Activated CD8-positive, alpha-beta T cell treated with anti-CD3 and anti-CD28 coated beads, Interleukin-2, amount 10 ng/mL, durations not matched to agents 7 days and 5 days (primary cell): Measurements from ENCODE around the gene GUCY2D. TPM values are rescaled to one million over a fixed set of nuclear protein-coding genes. Genes with fewer than 3 reads are reported as not detected.

Experiments
- ATAC-seq: fragments of 150-1000 bp; cut with Tn5 transposase; one replicate; pipeline ENCODE4 v1.10.0; 2021; ENCODE audit warnings: moderate library complexity
- CTCF ChIA-PET: fragments of 350-600 bp; sonication (Branson Sonifier 250); formaldehyde crosslinking; loops from one replicate; lab custom pipeline; 2021; ENCODE audit warnings: antibody characterized with exemption; lab: Charles Lee
- POLR2A ChIA-PET: fragments of 350-600 bp; sonication (Branson Sonifier 250); formaldehyde crosslinking; loops from one replicate; lab custom pipeline; 2021; ENCODE audit warnings: antibody characterized with exemption; lab: Charles Lee
- DNase-seq: peaks from one replicate; pipeline ENCODE4 v3.0.0-alpha.2; 2020
- H3K27ac Mint-ChIP-seq: one replicate; pipeline ENCODE4 v1.8.0; 2021; ENCODE audit warnings: mild to moderate bottlenecking, mixed read lengths
- H3K27me3 Mint-ChIP-seq: one replicate; pipeline ENCODE4 v1.8.0; 2021; ENCODE audit warnings: low read depth, mixed read lengths
- H3K36me3 Mint-ChIP-seq: one replicate; pipeline ENCODE4 v1.8.0; 2021; ENCODE audit warnings: low read depth, mixed read lengths
- H3K4me1 Mint-ChIP-seq: one replicate; pipeline ENCODE4 v1.8.0; 2021; ENCODE audit warnings: low read depth, mixed read lengths
- H3K4me3 Mint-ChIP-seq: one replicate; pipeline ENCODE4 v1.8.0; 2021; ENCODE audit warnings: mild to moderate bottlenecking, mixed read lengths
- H3K9me3 Mint-ChIP-seq: one replicate; pipeline ENCODE4 v1.8.0; 2022; ENCODE audit warnings: mixed read lengths; ENCODE audit not compliant: insufficient read depth
- total RNA-seq, 2 experiments: library from RNA; stranded (reverse); gene quantifications; one replicate each; pipeline ENCODE4 v1.2.3, GENCODE V29; 2021

GUCY2D gene
- total RNA-seq, 2 experiments from 2014 or later, result not detected

GRCh38 chr17:8038954-8039610, 36.7 kb downstream of the GUCY2D start, which contains the start of gene ALOX15B:
TSS of gene ALOX15B (plus strand) at chr17:8039059. CDS start at chr17:8039156, 97 bp downstream.
- Mint-ChIP-seq H3K27me3 (peaks cover 34% of the 10 kb centered on the region), H3K4me3 (no peak within 1 kb of the TSS), H3K4me1 (peaks cover 3% of the 10 kb centered on the region), H3K36me3 (no peaks in the 10 kb centered on the region), H3K27ac (no peak within 1 kb of the TSS), H3K9me3 (no peaks in the 10 kb centered on the region)
- ChIA-PET CTCF (interaction anchor here (3.3 to 6.5 kb wide), 3 partner anchors 13 to 22 kb away, joined by 18 to 86 read pairs (median 57); no protein-coding TSS in a partner anchor), POLR2A (no interaction called here)
- DNase-seq (no peak), ATAC-seq (peak; percentile 56)

DNA sequence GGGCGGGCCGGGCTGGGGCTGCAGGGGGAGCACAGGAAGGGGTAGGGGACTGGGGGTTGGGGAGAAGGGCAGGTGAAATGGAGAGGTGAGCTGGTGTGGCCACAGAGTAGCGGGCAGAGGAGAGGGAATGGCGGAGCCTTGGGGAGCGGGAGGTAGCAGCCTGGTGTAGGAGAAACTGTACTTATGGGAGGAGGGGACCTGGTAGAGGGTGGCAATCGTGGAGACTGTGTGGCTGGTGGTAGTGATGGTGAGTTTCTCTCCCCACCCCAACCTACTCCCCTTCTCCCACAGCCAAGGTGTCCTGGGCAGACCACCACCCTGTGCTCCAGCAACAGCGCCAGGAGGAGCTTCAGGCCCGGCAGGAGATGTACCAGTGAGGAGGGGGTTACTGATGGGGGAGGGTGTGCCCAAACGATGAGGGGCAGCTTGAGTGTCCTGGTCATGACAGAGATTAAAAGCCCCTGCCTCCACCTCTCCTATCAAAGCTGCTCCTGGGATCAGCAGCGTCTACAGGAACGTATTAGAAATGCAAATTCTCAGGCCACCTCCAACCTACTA, 37.3 kb downstream of the GUCY2D start:
- Mint-ChIP-seq H3K4me3 (no peak overlapping the region), H3K4me1 (peaks cover 3% of the 10 kb centered on the region), H3K36me3 (no peaks in the 10 kb centered on the region), H3K9me3 (no peaks in the 10 kb centered on the region), H3K27ac (no peak overlapping the region), H3K27me3 (peaks cover 36% of the 10 kb centered on the region)
- DNase-seq (no peak), ATAC-seq (no peak)
- ChIA-PET POLR2A (interaction anchor here (0.5 kb wide), 1 partner anchor 428 kb away, joined by 4 read pairs; no protein-coding TSS in a partner anchor), CTCF (interaction anchor here (3.0 to 6.5 kb wide), 4 partner anchors 14 to 38 kb away, joined by 18 to 86 read pairs (median 40); partner anchors contain the start of gene GUCY2D)

- POLR2A ChIA-PET, result interaction anchor here (1.2 kb wide), 1 partner anchor 15 kb away, joined by 3 read pairs; no protein-coding TSS in a partner anchor
- no peaks in the 10 kb centered on the region for H3K9me3 Mint-ChIP-seq
- H3K36me3 Mint-ChIP-seq, result no peaks in the 10 kb centered on the region
- peak; percentile 69 for DNase-seq
- H3K27ac Mint-ChIP-seq, result no peak overlapping the region
- H3K4me1 Mint-ChIP-seq, result peaks cover 3% of the 10 kb centered on the region
- peaks cover 35% of the 10 kb centered on the region for H3K27me3 Mint-ChIP-seq
- no peak overlapping the region for H3K4me3 Mint-ChIP-seq
- no peak for ATAC-seq
- CTCF ChIA-PET, result interaction anchor here (0.6 to 6.5 kb wide), 51 partner anchors 10 to 298 kb away, joined by 3 to 86 read pairs (median 6); partner anchors contain the start of genes CNTROB, CYB5D1, GUCY2D and KDM6B
Measured at GRCh38 chr17:8041249-8041928, 39.0 kb downstream of the GUCY2D start.

DNA sequence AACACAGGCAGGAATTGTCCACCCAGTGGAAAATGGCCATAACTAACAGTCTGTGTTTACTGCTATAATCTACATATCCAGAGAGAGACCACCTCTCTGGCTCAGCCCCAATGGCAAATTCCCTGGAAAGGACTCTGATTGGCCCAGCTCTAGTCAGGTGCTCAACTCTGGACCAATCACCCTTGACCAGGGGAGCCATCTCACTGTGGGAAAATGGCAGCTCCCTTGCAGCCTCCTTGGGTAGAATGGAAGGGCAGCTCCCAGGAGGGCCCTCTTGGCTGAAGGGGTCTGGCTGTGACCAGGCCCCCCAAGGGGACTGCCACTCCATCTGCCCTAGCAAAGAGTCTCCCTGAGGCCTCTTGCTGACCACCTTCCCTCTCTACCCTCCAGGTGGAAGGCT, 39.6 kb downstream of the GUCY2D start:
- Mint-ChIP-seq H3K9me3 (no peaks in the 10 kb centered on the region), H3K36me3 (no peaks in the 10 kb centered on the region), H3K27me3 (peaks cover 35% of the 10 kb centered on the region), H3K4me3 (no peak overlapping the region), H3K27ac (no peak overlapping the region), H3K4me1 (peaks cover 3% of the 10 kb centered on the region)
- CTCF ChIA-PET, result interaction anchor here (0.6 to 6.5 kb wide), 49 partner anchors 11 to 299 kb away, joined by 3 to 86 read pairs (median 6); partner anchors contain the start of genes CNTROB, CYB5D1, GUCY2D and NAA38
- POLR2A ChIA-PET, result interaction anchor here (1.2 to 1.4 kb wide), 2 partner anchors 15 to 25 kb away, joined by 3 to 5 read pairs; no protein-coding TSS in a partner anchor
- ATAC-seq (no peak), DNase-seq (no peak)

DNA sequence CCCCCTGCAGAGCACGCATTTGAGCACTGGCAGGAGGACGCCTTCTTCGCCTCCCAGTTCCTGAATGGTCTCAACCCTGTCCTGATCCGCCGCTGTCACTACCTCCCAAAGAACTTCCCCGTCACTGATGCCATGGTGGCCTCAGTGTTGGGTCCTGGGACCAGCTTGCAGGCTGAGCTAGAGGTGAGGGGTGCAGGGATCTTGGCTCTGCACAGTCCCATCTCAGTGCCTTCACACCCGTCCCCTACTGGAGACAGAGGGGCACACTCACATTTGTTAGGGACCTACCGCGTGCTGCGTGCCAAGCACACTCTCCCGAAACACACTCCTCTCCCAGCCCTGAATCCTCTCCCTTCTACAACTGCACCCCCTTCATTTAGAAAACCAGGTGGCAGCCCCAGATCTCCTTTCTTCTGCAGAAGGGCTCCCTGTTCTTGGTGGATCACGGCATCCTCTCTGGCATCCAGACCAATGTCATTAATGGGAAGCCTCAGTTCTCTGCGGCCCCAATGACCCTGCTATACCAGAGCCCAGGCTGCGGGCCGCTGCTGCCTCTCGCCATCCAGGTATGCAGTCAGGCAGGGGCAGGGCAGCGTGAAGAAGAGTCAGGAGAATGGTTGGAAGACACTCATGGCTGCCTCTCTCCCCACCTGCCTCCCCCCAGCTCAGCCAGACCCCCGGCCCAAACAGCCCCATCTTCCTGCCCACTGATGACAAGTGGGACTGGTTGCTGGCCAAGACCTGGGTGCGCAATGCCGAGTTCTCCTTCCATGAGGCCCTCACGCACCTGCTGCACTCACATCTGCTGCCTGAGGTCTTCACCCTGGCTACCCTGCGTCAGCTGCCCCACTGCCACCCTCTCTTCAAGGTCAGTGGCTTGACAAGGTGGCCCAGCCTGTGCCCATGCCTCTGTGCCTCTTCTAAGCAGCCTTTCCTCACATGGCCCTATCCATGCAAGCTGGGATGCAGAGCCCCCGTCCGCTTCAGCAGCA, 42.7 kb downstream of the GUCY2D start:
- ChIA-PET CTCF (interaction anchor here (6.5 kb wide), 1 partner anchor 14 kb away, joined by 86 read pairs; no protein-coding TSS in a partner anchor), POLR2A (no interaction called here)
- no peaks in the 10 kb centered on the region for H3K36me3 Mint-ChIP-seq
- ATAC-seq, result no peak
- no peak overlapping the region for H3K4me3 Mint-ChIP-seq
- H3K27me3 Mint-ChIP-seq, result peaks cover 22% of the 10 kb centered on the region
- peaks cover 3% of the 10 kb centered on the region for H3K4me1 Mint-ChIP-seq
- no peaks in the 10 kb centered on the region for H3K9me3 Mint-ChIP-seq
- DNase-seq, result no peak
- no peak overlapping the region for H3K27ac Mint-ChIP-seq

GRCh38 chr17:8046306-8046928, 44.0 kb downstream of the GUCY2D start:
- H3K27ac Mint-ChIP-seq, result no peak overlapping the region
- no peak for ATAC-seq
- H3K36me3 Mint-ChIP-seq, result no peaks in the 10 kb centered on the region
- peaks cover 15% of the 10 kb centered on the region for H3K27me3 Mint-ChIP-seq
- no peaks in the 10 kb centered on the region for H3K9me3 Mint-ChIP-seq
- no peak overlapping the region for H3K4me3 Mint-ChIP-seq
- peaks cover under 1% of the 10 kb centered on the region for H3K4me1 Mint-ChIP-seq
- CTCF ChIA-PET, result interaction anchor here (0.5 to 1.6 kb wide), 3 partner anchors 29 to 110 kb away, joined by 3 to 4 read pairs (median 3); no protein-coding TSS in a partner anchor
- DNase-seq, result no peak
- POLR2A ChIA-PET, result no interaction called here

DNA sequence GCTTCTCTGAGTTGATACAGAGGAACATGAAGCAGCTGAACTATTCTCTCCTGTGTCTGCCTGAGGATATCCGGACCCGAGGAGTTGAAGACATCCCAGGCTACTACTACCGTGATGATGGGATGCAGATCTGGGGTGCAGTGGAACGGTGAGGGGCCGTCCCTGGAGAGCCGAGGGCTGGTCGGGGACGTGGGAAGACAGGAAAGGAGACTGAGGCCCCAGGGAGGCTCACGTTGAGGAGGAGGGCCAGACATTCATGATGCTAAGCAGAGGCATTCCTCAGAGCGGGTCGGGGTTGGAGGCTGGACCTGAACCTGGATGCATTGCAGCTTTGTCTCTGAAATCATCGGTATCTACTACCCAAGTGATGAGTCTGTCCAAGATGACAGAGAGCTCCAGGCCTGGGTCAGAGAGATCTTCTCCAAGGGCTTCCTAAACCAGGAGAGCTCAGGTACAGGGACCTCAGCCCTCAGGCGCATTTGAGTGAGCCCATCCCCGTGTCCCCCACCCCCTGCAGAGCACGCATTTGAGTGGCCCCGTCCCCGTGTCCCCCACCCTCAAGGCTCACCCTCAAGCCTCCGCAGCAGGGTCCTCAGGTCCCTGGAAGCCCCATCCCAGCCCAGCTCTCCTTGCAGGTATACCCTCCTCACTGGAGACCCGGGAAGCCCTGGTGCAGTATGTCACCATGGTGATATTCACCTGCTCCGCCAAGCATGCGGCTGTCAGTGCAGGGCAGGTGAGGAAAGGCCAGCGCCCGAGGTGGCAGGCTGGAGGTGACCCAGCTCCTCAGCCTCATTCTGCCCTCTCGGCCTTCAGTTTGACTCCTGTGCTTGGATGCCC, 44.7 kb downstream of the GUCY2D start:
- H3K4me3 Mint-ChIP-seq, result no peak overlapping the region
- POLR2A ChIA-PET, result no interaction called here
- ATAC-seq (no peak), DNase-seq (no peak)
- no peak overlapping the region for H3K27ac Mint-ChIP-seq
- peaks cover 15% of the 10 kb centered on the region for H3K27me3 Mint-ChIP-seq
- CTCF ChIA-PET, result interaction anchor here (0.5 to 1.7 kb wide), 4 partner anchors 11 to 109 kb away, joined by 3 to 7 read pairs (median 4); no protein-coding TSS in a partner anchor
- H3K9me3 Mint-ChIP-seq, result no peaks in the 10 kb centered on the region
- H3K4me1 Mint-ChIP-seq, result no peaks in the 10 kb centered on the region
- H3K36me3 Mint-ChIP-seq, result no peaks in the 10 kb centered on the region

- Mint-ChIP-seq H3K27ac (no peak overlapping the region), H3K27me3 (peaks cover 15% of the 10 kb centered on the region), H3K4me3 (no peak overlapping the region), H3K36me3 (no peaks in the 10 kb centered on the region), H3K9me3 (no peaks in the 10 kb centered on the region), H3K4me1 (no peaks in the 10 kb centered on the region)
- no peak for ATAC-seq
- DNase-seq, result no peak
- POLR2A ChIA-PET, result no interaction called here
- CTCF ChIA-PET, result interaction anchor here (1.6 to 1.7 kb wide), 2 partner anchors 10 to 30 kb away, joined by 4 to 7 read pairs; no protein-coding TSS in a partner anchor
Measured at GRCh38 chr17:8047769-8048110, 45.3 kb downstream of the GUCY2D start.

- peaks cover 13% of the 10 kb centered on the region for H3K27me3 Mint-ChIP-seq
- ChIA-PET CTCF (interaction anchor here (1.7 kb wide), 1 partner anchor 10 kb away, joined by 7 read pairs; no protein-coding TSS in a partner anchor), POLR2A (no interaction called here)
- H3K4me1 Mint-ChIP-seq, result no peaks in the 10 kb centered on the region
- no peak overlapping the region for H3K4me3 Mint-ChIP-seq
- DNase-seq (no peak), ATAC-seq (no peak)
- H3K36me3 Mint-ChIP-seq, result no peaks in the 10 kb centered on the region
- H3K27ac Mint-ChIP-seq, result no peak overlapping the region
- H3K9me3 Mint-ChIP-seq, result no peaks in the 10 kb centered on the region
Measured at GRCh38 chr17:8048236-8048635, 45.8 kb downstream of the GUCY2D start.

GRCh38 chr17:8048736-8049135, 46.3 kb downstream of the GUCY2D start:
- no peaks in the 10 kb centered on the region for H3K36me3 Mint-ChIP-seq
- ATAC-seq (no peak), DNase-seq (no peak)
- H3K27me3 Mint-ChIP-seq, result peaks cover 8% of the 10 kb centered on the region
- H3K4me1 Mint-ChIP-seq, result no peaks in the 10 kb centered on the region
- CTCF ChIA-PET, result interaction anchor here (1.4 to 1.7 kb wide), 2 partner anchors 9 to 25 kb away, joined by 4 to 7 read pairs; no protein-coding TSS in a partner anchor
- no peak overlapping the region for H3K4me3 Mint-ChIP-seq
- POLR2A ChIA-PET, result no interaction called here
- no peaks in the 10 kb centered on the region for H3K9me3 Mint-ChIP-seq
- H3K27ac Mint-ChIP-seq, result no peak overlapping the region
